ENCODE results near the gene MACROD2.

DNA sequence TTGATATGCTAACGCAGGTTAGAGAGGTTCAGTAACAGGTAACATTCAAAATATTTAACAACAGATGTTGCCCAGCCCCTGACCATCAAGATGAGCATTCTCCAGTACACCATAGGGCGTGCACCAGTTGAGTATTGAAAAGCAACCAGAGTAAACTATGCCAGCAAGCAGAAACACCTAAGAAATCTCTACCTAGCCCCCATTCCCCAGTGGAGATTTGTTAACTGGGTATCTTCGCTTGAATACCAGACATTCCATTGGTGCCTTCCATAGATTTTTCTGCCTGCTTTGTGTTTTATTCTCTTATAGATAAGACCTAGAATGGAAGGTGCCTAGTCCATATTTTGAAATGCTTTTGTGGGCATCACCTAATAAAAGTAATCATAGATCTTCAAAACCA is 1954.1 kb downstream of the MACROD2 start:
- TF ChIP-seq POLR2AphosphoS5 (IDR thresholded peaks at IDR 0.05; ENCODE audit: low read depth, low read length) (no peak), POLR2A (IDR thresholded peaks at IDR 0.05; ENCODE audit: low read depth, low read length) (no peak)
